SW 1271 (cell line): ENCODE results near the gene TNFAIP8L1.
"Not testable (repeated sequence)": the region's sequence is repeated elsewhere in the genome, so short reads cannot be mapped to it uniquely, and the experiment has no call there.

Experiments used
- DNase-seq, 2 experiments: peaks; one replicate each; lab custom pipeline; 2025; lab: John Stamatoyannopoulos, UW

The TNFAIP8L1 gene

DNA sequence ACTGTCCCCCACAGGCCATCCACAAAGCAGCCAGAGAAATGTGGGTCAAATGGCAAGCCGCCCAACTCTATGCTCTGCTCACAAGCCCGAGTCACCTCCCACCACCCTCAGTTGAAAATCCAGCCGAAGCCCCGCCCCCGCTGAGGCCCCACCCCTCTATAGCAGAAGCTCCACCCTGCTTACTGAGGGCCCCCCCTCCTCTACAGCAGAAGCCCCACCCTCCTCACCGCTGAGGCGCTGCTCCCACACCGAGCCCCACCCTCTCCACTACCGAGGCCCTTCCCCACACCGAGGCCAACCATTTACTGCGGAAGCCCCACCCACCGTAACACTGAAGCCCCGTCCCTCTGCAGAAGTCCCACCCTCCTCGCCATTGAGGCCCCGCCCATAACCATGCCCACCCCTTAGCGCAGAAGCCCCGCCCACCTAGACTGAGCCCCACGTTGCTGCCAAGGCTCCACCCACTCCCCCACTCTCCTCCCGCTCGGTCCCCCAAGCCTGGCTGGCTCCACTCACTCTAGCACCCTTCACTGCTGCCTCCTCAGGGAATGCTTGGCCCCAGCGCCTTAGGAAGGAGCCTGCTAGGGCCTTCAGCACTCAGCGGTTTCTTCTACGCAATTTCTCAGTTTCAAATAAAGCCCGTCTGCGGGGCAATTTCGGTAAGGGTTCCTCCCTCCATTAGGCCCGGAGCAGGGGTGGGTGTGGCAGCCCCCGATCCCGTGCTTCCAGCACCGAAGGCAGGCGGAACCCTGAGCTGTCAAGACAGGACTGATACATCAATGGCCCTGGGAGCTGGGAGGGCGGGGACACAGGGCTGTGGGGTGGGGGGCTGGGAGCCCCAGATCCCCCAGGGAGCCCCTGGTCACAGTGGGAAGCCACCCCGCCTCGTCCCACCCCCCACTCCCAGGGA, 39.8 kb downstream of the TNFAIP8L1 start:
- no peak for DNase-seq

DNA sequence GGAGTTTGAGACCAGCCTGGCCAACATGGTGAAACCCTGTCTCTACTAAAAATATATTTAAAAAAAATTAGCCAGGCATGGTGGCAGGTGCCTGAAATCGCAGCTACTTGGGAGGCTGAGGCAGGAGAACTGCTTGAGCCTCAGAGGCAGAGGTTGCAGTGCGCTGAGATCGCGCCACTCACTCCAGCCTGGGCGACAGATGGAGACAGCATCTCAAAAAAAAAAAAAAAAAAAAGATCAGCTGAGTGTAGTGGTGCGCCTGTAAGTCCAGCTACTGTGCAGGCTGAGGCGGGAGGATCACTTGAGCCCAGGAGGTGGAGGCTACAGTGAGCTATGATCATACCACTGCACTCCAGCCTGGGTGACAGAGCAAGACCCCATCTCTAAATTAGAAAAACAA, 40.7 kb downstream of the TNFAIP8L1 start:
- not testable (repeated sequence) for DNase-seq

DNA sequence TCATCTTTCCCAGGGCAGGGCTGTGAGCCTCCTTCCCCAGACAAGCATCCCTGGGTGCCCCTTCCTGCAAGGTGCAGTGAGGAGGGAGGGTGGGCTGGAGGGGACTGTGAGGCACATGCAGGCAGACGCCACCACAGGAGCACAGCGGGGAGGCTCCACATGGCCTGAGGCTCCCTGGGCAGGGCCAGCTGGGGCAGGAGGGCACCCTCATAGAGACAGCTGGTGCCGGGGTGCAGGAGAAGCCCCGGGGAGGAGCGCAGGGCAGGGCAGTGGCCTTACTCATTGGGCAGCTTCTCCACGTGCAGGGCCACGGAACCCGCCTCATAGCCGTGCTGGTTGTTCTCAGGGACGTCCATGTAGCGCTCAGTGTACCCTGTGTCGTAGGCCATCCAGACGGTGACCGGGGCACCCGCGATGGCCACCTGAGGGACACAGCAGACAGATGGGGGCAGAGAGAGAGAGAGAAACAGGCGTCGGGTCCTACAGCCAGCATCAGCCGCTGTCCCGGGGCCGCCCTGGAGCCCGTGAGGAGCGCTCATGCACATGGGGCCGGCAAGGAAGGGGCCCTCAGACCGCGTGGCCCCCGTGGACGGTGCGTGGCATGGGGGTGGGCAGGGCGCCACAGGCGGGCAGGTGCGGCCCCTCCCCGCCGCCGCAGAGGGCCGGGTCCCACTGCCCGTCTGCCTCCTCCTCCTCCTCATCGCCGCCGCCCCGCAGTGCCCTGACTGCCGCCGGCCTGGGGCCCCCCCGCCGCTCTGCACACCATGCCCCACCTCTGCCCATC, 43.3 kb downstream of the TNFAIP8L1 start:
- no peak for DNase-seq

DNA sequence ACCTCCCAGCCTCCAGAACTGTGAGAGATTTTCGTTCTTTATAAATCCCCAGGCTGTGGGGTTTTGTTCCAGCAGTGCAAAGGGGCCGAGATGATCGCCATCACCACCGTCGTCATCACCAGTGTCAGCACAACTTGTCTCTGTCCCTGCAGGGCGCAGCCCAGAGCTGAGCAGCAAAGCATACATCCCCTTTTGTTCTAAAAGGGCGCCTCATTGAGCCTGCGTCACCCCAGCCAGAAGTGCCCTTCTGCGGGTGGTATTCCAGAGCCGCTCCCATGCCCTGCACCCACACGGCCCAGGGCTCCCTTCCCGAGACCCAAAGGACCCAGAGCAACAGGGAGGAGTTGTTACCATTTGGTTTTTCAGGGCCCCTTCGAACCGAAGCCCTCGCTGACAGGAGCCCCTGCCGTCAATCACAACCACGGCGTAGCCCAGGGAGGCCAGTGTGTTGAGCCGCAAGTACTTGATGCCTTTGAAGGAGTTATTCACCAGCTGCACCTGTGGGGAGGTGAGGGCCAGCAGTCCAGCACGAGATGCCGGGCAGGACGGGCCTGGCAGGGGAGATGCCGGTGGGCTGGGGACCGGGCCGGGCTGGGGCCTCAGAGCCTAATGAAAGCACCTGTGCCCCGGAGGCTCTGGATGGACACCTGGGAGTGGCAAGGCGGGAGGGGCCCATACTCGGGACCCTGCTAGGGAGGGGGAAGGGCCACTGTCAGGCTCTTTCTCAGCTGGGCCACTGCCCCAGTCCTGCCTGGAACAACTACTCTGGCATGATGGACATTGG, 45.2 kb downstream of the TNFAIP8L1 start:
- no peak for DNase-seq

DNA sequence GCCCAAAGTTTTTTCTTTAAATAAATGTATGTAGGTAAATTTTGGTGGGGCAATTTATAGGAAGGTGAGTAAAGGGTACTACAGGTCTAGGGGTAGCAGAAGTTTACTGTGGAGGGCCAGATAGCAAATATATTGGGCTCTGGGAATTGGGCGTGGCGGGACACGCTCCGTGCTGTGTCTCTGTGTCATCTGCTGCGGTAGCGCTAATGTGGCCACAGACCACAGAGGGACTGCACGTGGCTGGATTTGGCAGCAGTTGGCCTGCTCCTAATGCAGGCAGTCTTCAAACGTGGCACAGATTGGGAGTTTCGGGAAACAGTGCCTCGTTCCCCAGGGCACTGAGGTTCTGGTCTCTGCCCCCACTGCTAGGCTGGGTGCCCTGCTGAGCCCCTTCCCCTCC, 47.4 kb downstream of the TNFAIP8L1 start:
- no peak for DNase-seq

DNA sequence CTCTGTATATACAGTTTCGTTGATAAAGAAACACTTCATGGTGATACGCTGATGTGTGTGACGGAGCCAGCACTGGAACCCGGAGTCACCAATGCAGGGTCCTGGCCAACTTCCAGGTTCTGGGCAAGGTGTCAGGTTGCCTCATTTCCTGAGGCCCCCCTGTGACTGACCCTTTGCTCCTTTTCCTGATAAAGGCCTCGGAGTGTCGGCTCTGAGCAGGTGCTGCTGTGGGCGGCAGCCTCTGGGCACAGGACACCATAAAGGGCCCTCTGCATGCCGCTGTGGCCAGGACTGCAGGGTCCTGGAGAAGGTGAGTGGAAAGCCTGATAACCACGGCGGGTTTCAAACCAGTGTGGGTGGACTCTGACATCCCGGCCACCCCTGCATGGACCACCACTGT, 48.1 kb downstream of the TNFAIP8L1 start:
- DNase-seq = no peak

DNA sequence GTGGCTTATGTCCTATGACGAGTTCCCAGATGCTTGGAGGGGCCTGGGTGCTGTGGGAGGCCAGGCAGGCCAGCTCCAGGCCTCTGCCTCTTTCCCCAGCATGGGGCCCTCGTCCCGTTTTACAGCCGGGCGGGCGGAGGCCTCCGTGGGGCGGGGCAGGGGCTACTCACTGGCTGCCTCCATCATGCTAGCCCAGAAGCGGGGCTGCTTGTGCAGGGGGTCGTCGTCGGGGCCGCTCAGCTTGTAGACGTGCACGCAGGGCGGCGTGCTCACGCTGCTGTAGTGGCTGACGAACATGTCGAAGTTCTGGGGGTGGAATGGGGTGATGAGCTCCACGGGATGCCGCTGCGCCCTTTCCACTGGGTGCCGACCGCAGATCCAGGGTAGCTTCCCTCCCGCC, 49.3 kb downstream of the TNFAIP8L1 start:
- no peak for DNase-seq

DNA sequence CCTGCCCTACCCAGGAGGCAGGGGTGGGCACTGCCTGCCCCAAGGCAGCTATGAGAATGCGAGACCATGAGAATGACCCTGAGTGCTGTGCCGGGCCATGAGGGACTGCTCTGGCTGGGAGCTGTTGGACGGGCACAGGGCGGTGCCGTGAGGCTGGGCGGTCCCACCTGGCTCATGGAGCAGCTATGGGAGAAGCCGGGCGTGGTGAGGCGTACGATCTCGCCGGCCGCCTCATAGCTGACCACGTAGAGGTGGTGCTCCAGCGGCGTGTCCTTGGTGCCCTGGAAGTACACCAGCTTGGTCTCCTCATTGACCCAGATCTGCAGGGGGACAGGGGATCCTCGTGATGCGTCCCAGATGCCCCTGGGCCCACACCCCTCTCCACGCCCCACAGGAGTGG, 50.1 kb downstream of the TNFAIP8L1 start:
- no peak for DNase-seq

DNA sequence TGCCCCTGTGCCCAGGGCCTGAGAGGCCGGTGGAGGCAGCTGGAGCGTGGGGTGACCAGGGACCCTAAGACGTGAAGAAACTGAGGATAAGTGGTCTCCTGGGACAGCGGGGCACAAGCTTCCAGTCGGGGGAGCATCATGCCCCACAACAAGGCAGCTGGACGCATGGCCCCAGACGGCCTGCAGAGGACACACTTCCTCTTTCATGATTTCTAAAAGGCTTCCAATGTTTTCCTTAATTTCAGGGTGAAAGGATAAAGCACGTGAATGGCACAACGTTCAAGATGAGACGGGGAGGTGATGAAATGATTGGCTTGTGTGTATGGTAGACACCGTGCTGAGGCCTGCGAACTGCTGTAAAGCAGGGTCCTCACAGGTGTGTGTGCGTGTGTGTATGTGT, 51.0 kb downstream of the TNFAIP8L1 start:
- no peak for DNase-seq

DNA sequence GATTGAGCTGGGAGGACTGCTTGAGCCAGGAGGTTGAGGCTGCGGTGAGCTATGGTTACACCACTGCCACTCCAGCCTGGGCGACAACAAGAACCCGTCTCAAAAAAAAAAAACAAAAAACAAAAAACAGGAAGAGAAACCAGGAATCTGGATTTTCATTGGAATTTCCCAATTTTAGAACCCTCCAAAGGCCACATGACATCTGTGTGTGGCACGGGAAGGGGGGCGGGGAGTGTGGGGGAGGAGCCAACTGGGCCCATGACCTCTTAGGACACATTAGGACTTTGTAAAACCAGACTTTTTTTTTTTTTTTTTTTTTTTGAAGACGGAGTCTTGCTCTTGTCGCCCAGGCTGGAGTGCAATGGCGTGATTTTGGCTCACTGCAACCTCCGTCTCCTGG, 52.1 kb downstream of the TNFAIP8L1 start:
- DNase-seq = no peak

DNA sequence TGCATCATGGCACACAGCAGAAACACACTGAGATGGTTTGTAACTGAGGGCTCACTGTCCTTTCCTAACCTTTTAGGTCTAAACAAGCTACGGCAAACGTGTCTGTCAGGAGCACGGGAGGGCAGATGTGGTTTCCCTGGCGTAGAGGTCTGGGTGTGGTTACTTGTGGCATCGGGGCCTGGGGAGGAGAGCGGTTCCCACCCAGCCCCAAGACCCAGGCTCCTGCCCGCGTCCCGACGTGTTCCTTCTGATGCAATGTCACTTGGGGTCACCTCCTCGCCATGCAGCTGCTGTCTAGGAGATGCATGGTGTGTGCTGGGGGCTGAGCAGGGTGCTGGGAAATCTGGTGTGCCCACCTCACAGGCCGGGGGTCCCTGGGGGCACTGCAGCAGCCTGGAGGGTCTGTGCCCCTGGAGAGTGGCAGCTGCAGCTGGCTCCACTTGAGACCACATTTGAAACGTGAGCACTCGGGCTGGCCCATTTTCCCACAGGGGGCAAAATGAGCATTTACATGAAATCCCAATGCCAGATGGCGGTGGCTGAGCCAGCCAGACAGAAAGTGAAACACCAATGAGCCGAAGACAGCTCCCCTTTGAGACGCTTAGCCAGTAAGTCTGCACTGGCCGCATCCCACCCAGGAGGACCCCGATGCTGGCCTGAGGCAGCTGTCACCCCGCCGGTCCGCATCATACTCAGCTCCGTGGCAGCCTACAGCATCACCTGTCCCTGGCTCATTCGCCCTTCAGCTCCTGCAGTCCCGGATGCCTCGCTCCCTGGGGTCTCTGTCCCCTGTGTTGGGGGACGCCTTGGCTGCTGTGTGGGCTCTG, 53.1 kb downstream of the TNFAIP8L1 start:
- no peak for DNase-seq

DNA sequence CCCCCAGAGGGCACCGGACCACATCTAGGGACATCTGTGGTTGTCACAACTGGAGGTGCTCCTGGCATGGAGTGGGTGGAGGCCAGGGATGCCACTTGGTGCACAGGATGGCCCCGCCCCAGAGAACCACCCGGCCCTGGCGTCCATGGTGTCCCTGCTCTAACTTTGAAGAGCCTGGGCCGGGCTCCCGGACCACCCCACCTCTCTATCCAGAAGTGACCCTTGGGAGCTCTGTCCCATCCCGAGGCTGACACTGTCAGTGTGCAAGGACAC, 53.7 kb downstream of the TNFAIP8L1 start:
- DNase-seq = no peak

DNA sequence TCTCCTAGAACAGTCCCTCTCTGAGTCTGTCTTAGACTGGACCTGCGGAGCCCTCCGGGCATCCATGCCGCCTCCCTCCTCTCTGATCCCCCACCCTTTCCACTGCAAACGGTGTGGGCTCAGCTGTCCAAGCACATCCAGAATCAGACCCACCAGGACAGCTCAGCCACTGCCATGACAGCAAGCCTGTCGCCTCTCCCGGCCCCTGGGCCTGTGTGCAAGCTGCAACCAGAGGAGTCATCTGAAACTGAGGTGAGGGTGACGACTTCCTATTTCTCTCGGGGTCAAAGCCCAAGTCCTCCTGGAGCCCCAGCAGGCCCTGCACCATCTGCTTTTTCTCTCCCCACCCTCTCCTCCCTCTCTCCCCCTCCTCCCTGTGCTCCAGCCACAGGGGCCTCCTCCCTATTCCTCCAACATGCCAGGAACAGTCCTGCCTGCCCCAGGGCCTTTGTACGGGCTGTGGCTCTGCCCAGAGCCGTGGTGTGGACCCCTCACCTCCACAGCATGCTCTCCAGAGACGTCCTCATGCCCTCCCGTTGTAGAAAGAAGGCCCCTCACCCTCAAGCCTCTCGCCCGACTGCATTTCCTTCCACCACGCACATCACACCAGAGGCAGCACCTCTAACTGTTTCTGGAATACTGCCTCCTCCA, 54.3 kb downstream of the TNFAIP8L1 start:
- no peak for DNase-seq

DNA sequence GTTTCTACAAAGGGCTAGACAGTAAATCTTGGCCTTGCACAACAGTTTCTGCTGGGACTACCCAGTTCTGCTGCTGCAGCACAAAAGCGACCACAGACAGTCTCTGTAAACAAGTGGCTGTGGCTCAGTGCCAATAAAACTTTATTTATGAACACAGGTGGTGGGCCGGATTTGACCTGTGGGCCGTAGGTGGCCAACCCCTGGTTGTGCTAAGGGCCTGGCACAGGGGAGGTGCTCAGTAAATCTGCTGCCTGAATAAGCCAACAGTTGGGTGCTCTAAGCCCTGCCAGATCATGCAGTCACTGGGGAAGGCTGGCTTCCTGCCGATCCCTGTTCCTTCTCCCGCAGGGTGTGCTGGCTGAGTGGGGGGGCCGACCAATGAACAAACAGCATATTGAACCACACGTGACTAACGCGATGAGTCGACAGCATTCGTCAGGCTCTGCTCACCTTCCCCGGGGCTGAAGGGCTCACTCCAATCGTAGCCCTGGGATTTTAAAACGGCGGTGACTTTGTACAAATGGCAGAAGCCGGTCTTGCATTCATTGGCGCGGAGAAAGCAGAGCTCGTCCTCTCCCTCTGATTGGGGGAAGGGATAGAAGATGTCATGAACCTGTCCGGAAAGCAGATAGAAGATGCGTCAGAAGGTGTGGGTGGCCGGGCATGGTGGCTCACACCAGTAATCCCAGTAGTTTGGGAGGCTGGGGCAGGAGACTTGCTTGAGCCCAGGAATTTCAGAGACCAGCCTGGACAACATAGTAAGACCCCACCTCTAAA, 55.1 kb downstream of the TNFAIP8L1 start:
- peak; percentile 59 to 68 for DNase-seq

DNA sequence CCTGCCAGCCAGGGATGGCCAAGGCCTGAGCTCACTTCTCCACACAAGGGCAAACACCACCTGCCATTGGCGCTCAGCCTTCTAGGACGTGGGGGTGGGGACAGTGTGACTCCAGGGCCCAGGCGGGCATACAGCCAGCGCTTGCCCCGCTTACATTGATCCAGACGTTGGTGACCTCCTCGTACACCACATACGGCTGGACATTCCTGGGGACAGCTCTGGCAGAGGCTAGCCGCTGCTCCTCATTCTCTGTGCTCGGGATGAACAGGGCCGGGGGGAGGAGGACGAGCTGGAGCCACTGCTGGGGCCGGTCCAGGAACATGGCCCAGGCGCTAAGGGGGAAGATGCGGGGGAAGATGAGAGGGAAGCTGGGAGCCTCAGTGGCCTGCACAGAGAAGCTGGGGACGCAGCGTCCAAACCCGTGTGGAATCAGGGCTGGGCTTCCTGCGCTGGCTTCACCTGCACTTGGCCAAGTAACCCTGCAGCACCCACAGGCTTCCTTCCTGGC, 56.0 kb downstream of the TNFAIP8L1 start:
- no peak for DNase-seq

DNA sequence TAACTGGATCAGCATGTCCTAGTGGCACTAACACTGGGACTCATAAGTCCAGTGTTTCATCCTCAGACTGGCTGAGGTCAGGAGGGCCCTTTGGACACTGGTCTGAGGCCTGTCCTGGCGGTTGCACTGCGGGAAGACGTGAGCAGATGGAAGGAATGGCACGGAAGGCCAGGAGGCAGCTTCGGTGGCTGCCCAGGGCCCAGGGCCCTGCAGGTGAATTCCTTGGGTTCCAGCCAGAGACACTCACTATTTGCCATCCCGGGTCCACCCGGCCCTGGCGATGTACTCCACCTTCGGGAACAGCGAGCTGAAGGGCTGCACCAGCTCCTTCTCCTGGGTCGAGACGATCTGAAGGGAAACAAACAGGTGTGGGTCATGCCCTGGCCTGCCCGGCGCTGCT, 58.0 kb downstream of the TNFAIP8L1 start:
- DNase-seq = no peak

DNA sequence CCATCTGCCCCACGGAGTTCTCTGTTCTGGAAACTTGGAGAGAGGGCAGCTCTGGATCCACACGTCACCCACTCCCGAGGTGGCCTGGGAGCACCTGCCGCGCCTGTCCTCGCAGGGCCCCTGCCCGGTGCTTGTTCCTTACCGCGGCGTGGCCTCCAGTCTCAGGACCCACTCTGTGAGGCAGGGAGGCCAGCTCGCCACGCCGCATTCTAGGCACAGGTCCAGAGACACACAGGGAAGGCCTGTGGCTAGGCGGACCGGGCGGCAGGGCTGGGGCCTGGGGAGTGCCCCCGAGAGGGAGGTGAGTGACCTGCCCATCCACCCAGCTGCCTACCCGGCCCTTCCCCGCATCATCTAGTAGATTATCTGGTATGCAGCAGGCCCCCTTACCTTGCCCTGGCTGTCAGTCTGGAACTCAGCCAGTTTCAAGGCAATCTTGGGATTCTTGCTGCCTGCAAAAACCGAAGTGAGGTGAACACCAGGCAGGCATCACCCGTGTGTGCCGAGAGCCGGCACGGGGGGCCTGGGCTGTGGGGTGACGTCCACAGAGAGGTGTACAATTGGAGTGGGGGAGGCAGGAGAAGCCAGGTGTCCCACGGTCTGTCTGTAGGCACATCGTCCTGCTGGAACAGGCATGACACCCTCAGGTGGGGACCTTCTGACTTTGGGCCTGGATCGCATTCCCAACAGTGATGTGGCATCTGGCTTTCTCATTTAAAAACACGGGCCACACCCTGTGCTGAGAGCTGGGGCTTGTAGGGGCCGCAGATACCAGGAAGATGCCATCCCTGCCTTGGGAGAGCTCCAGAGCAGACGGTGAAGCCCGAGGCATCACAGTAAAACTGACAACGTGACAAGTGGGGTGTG, 60.7 kb downstream of the TNFAIP8L1 start:
- DNase-seq = no peak

DNA sequence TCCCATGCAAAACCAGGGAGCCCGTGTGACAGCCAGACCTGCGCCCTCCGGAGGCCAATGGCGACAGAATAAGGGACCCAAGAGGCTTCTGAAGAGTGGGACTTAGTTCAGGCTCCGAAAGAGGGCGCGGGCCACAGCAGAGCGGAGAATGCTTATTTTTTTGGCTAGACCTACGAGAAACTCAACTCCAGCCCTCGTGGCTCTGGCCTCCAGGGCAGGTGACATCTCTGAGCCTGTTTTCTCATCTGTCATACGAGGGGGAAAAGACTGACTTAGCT, 61.3 kb downstream of the TNFAIP8L1 start:
- DNase-seq = no peak

DNA sequence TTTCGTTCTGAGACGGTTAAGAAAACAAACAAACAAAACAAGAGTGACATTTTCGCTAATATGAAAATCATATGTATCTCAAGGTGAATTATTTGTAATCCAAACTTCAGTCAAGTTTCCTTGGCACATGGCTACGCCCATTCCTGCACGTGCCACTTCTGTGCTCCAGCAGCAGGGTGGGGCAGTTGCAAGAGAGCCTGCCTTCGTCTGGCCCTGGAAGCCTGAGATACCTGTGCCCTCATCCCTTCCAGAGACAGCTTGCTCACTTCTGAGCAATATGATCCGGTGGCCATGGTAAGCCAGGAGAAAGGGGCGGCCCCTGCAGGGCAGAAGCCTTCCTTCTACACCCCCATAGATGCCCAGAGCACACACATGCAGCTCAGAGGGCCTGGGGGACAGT, 62.2 kb downstream of the TNFAIP8L1 start:
- DNase-seq = no peak

DNA sequence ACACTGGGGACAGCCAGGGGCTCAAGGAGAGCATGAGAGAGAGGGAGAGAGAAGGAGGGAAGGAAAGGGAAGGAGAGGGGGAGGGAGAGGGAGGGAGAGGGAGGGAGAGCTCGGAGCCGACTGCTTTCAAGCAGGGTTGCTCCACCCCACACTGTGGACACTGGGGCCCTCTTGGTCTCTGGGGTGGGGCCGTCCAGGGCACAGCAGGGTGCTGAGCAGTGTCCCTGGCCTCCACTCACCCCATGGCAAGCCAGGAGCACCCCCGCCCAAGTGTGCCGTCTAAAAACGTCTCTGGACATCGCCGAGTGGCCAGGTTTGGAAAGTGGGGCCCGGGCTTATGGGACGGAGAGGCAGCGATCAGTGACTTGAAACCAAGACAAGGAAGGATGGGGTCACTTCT, 63.4 kb downstream of the TNFAIP8L1 start:
- DNase-seq = no peak
